Stromal cell of bone marrow (primary cell): ENCODE results near the gene SIGLEC10.
A peak's percentile ranks its signal among the peaks of the same experiment; 100 is the strongest.
"Not testable (repeated sequence)": the region's sequence is repeated elsewhere in the genome, so short reads cannot be mapped to it uniquely, and the experiment has no call there.

Experiments
- DNase-seq: peaks from one replicate; pipeline ENCODE4 v3.0.0-alpha.2; 2012; ENCODE audit warnings: low read depth

Gene SIGLEC10

DNA sequence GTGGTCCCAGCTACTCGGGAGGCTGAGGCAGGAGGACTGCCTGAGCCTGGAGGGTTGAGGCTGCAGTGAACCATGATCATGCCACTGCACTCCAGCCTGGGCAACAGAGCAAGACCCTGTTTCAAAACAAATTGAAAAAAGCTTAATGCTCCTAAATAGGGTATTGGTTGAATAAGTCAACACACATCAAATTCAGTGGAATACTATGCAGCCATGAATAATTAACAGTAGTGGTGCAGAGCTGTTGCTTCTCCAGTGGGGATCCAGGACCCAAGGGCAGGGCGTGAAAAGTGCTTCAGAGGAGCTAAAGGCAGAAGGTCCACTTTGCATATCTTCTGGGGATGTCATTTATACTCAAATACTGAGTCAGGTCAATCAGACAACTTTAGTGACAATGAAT, 22.6 kb upstream of the SIGLEC10 start:
- no peak for DNase-seq

DNA sequence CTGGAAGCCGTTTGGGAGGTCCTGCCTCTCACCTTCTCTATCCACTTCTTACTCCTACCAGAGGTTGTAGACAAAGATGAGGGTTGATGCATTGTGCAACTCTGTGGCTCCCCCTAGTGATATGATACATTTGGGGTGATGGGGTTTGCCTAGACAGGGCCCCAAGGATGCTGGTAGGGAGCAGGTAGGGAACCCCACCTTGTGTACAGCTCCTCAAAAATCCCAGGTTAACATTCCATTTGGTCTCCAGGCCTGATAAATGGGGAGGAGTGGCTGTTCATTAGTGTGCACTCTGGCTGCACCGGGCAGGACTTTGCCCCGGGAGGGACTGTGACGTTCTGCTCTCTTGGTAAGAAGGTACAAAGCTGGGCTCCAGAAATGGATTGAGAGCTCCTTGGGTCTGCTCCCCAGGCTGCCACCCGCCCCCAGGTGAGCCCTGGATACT, 21.6 kb upstream of the SIGLEC10 start:
- no peak for DNase-seq

GRCh38 chr19:51434456-51434855, 17.0 kb upstream of the SIGLEC10 start:
- no peak for DNase-seq

- no peak for DNase-seq
Observed at GRCh38 chr19:51433043-51433442, 15.6 kb upstream of the SIGLEC10 start.

GRCh38 chr19:51431124-51431523, 13.7 kb upstream of the SIGLEC10 start:
- no peak for DNase-seq

DNA sequence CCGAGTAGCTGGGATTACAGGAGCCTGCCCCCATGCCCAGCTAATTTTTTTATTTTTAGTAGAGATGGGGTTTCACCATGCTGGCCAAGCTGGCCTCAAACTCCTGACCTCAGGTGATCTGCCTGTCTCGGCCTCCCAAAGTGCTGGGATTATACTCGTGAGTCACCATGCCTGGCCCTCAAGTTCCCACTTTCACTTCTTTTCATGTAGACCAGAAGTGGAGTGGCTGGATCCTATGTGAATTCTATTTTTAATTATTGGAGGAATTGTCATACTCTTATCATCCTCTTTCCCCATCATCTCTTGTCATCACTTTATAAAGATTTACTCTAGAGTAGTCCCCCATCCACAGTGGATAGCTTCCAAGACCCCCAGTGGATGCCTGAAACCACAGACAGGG, 12.8 kb upstream of the SIGLEC10 start:
- no peak for DNase-seq

- no peak for DNase-seq
Observed at GRCh38 chr19:51427201-51427600, 9.8 kb upstream of the SIGLEC10 start.

DNA sequence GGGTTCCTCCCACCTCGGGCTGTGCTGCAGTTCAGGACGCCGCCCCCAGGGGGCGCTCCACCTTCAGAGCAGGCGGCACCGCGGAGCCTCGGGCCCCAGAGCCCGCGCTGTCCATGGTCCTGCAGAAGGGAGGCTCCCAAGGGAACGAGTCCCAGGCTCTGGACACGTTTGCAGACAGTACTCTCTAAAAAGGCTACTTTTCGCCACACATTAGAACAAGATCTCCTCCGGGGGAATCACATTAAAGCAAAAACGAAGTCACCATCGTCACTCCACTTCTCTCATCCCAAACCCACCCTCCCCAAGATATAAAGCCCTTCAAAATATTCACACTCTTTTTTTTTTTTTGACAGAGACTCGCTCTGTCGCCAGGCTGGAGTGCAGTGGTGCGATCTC, 4.6 kb upstream of the SIGLEC10 start:
- DNase-seq: peak; percentile 22

- no peak for DNase-seq
Observed at GRCh38 chr19:51421229-51422052, 4.0 kb upstream of the SIGLEC10 start.

DNA sequence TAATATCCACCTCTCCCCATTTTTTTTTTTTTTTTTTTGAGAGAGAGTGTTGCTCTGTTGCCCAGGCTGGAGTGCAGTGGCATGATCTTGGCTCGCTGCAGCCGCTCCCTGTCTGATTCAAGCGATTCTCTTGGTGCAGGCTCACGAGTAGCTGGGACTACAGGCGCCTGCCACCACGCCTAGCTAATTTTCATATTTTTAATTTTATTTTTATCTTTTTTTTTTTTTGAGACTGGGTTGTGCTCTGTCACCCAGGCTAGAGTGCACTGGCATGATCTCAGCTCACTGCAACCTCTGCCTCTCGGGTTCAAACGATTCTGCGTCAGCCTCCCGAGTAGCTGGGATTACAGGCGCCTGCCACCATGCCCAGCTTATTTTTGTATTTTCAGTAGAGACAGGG, 3.1 kb upstream of the SIGLEC10 start:
- not testable (repeated sequence) for DNase-seq

DNA sequence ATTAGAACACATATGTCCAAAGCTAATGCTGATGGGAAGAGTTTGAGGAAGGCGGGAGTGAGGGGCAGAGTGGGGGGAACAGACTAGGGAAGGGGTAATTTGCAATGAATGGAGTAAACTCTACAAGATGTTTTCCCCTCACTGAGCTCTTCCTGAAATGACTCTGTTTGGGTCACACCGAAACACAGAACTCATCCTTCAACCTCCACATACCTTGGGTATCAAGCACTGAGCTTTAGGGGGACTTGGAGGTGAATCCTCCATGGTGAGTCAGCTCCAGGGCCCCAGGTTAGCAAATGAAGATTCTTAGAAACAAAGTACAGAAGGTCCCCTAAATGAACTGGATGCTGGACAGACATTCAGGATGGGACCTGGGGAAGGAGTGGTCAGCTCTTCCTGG, 1.3 kb upstream of the SIGLEC10 start:
- no peak for DNase-seq

DNA sequence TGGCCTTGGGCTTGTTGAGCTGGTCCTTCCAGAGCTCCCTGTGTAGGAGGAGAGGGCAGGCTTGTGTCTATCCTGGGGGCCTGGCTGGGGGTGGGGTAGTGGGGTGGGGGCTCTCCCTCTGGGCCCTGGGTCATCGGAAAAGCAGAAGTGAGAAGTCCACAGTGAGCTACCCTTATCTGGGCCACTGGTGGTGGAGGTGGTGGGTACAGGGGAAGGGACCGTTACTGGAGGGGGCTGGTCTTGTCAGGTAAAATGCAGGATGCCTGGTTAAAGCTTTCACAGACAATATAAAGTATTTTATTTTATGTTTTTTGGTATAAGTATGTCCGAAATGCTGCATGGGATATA, 342 bp upstream of the SIGLEC10 start:
- no peak for DNase-seq

GRCh38 chr19:51416422-51416821, 1.0 kb downstream of the SIGLEC10 start:
- not testable (repeated sequence) for DNase-seq

GRCh38 chr19:51415187-51415586, 2.3 kb downstream of the SIGLEC10 start:
- no peak for DNase-seq

DNA sequence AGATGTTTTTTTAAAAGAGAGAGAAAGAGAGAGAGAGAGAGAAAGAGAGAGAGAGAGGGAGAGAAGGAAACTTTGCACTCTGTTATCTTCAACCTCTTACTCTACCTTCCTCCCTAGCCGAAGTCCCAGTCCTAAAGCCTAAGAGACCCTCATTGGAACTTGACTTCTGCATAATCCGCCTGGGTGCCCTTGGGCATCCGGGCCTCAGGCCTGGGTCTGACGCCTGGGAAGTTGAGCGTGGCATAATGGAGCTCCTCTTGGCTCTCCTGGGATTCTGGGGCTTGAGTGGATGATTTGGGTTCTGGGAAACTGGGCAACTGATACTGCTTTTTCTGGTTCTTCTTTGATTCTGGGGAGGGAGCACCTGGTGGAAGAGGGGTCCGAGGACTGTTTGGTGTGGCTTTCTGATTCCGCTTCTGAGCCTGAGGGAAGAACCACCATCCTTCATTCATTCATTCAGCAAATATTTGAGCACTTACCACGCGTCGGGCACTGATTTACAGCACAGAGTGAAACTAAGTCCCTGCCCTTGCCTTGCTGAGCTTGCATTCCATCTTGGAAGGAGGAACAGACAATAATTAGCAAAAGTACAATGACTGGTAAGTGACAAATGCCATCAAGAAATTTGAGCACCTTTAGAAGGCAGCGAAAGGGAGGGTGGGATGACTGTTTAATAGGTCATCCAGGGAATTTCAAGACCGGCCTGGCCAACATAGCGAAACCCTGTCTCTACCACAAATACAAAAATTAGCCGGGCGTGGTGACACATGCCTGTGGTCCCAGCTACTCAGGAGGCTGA, 6.3 kb downstream of the SIGLEC10 start:
- DNase-seq: no peak

DNA sequence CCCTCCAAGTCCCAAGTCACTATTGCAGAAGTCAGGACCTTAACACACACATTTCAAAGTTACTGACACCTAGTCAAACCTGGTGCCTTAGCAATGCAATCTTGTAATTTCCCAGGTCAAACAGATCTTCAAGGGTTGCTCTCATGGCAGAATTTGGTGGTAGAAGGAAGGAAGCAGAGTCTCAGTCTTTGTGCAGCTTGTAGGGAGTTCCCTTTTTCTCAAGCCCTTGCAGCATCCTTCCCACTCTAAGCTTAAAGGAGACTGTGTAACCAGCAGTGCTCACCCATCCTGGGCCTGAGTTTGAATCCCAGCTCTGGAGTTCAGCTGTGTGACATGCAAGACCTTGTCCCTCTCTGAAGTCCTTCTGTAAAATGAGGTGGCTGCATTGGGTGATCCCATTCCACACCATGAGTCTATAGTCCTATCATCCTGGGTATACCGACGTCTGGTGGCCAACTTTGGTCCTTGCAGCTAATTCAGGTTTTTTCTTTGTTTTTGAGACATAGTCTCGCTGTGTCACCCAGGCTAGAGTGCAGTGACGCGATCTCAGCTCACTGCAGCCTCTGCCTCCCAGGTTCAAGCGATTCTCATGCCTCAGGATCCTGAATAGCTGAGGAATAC, 9.8 kb downstream of the SIGLEC10 start:
- no peak for DNase-seq

GRCh38 chr19:51402117-51402516, 15.3 kb downstream of the SIGLEC10 start:
- DNase-seq: no peak

DNA sequence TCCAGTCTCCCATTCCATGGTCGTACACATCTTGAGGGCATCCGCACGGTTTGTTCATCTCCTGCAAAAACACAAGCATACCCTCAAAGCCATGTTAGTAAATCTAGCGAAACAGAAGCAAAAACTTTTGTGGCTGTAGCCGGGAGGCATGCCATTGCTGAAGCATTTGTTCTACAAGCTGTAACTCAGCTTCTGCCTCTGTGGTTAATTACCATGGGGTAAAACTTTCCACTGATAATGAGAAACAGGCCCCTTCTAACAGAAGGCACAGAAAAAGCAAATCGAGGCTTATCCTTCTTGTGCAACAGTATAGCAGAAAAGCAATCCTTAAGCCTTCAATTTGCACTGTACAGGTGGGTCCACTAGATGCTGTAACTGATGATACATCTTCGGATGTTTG, 17.5 kb downstream of the SIGLEC10 start:
- not testable (repeated sequence) for DNase-seq

DNA sequence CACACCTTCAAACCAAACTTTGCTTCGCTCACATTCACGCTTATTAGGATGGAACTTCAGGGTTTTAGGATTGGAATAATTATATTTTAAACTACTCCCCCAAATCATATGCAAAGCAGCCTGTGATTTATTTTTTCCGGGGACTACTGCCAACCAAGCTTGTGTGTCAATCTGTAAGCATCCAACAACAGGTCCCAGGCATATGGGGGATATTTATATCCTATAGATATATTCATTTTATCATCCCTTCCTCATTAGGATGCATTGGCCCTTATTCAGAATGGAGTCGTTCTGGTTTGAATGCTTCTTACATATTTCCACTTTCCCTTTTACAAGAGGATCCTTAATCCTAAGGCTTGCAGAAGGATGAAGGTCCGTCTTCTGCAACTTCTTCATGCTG, 18.2 kb downstream of the SIGLEC10 start:
- DNase-seq: no peak

- peak; percentile 24 for DNase-seq
Observed at GRCh38 chr19:51398096-51398704, 19.2 kb downstream of the SIGLEC10 start.

DNA sequence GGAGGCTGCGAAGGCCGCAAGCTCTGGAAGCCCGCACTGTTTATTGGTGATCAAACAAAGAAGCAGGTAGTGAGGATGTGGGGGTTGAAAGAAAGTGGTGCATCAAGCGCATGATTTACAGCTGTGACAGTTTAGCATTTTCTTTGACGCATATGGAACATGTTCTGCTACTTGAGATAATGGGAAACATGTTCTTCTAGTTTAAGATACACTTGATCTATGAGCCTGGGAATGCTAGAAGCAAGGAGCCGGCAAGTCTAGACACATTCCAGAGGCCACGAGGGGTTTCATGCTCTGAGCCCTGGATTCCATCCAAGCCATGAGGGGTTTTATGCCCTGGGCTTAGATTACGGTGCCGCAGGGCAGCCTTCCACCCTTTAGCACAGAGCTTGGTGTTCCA, 20.0 kb downstream of the SIGLEC10 start:
- DNase-seq: not testable (repeated sequence)

- no peak for DNase-seq
Observed at GRCh38 chr19:51396175-51396574, 21.3 kb downstream of the SIGLEC10 start.
